Measurements from ENCODE around the gene TENM4. TPM values are rescaled to one million over a fixed set of nuclear protein-coding genes. Genes with fewer than 3 reads are reported as not detected.

TENM4 gene
- total and polyA plus RNA-seq, 11 donors: 0.08 to 6.4 (median 1.0) TPM

DNA sequence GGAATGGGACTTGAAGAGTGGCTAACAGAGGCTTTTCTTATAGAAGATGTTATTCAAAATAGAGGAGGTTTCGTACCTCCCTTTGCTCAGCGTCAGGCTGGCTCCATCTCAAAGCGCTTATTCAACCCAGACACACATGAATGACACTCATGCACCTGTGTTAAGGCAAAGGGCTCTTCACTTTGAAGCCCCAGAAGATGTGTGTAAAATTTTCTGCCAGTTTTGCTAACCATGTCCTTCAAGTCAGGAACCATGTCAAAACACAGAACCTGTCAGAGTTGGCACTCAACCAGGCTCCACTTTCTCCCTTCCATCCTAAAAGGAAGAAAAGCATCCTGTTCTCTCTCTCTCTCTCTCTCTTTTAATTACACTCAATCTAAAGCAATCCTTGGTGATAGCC lies 513.3 kb downstream of the TENM4 start:
- H3K27ac ChIP-seq: no peak overlapping the region
- peaks cover 0 to 11% (median 0%) of the 10 kb centered on the region in 9 donors for H3K27me3 ChIP-seq
- DNase-seq (no peak), ATAC-seq (no peak)
- intact Hi-C loops (cut with DNase I): no loop called here
- H3K4me3 ChIP-seq: no peak overlapping the region
- no peaks in the 10 kb centered on the region for H3K4me1 ChIP-seq
- H3K36me3 ChIP-seq: no peaks in the 10 kb centered on the region
- H3K9me3 ChIP-seq: no peaks in the 10 kb centered on the region
- WGBS, 4 donors: 88 to 90% (median 90%) methylated on average over 3 of the region's 3 CpGs
- TF ChIP-seq, protein P1, sequence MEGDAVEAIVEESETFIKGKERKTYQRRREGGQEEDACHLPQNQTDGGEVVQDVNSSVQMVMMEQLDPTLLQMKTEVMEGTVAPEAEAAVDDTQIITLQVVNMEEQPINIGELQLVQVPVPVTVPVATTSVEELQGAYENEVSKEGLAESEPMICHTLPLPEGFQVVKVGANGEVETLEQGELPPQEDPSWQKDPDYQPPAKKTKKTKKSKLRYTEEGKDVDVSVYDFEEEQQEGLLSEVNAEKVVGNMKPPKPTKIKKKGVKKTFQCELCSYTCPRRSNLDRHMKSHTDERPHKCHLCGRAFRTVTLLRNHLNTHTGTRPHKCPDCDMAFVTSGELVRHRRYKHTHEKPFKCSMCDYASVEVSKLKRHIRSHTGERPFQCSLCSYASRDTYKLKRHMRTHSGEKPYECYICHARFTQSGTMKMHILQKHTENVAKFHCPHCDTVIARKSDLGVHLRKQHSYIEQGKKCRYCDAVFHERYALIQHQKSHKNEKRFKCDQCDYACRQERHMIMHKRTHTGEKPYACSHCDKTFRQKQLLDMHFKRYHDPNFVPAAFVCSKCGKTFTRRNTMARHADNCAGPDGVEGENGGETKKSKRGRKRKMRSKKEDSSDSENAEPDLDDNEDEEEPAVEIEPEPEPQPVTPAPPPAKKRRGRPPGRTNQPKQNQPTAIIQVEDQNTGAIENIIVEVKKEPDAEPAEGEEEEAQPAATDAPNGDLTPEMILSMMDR (IDR thresholded peaks at IDR 0.05): no peak
- no peak for TF ChIP-seq POLR2A (IDR thresholded peaks at IDR 0.05)

DNA sequence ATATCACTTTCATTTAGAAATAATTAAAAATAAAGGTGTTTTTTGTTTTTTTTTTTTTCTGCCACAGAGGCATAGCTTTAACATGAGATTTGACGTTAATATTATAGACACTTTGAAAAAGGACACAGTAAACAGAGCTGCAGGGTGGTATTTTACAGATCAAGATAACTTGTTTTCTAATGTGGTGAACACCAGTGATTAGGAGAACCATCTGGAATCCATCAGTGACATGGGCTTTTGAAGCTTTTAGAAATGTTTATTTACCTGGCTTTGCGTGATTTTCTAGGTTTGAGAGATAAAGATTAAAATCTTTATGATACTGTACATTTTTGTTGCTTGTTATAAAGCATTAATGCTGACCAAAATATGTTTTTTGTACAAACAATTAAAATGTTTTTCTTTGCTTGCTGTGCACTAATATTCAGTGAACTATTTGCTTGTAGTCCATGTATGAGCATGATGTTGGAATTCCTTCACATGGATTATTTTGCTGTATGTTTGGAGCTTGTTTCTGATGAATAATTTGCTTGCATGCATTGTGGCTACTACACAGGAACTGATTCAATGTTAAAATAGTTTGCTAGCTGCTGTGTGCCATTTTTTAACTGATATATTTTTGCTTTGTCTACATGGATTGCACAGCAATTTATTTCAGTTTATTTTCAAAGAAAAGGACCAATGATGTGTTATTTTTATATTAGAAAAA lies 514.0 kb downstream of the TENM4 start:
- H3K36me3 ChIP-seq: no peaks in the 10 kb centered on the region
- ATAC-seq (no peak), DNase-seq (no peak)
- peaks cover 0 to 11% (median 0%) of the 10 kb centered on the region in 9 donors for H3K27me3 ChIP-seq
- 73 to 78% (median 74%) methylated on average over 2 of the region's 2 CpGs for WGBS, 4 donors
- no peak overlapping the region for H3K4me3 ChIP-seq
- H3K27ac ChIP-seq: no peak overlapping the region
- H3K9me3 ChIP-seq: no peaks in the 10 kb centered on the region
- intact Hi-C loops (cut with DNase I): no loop called here
- no peak for TF ChIP-seq POLR2A (IDR thresholded peaks at IDR 0.05)
- TF ChIP-seq, protein P1 (IDR thresholded peaks at IDR 0.05): no peak
- H3K4me1 ChIP-seq: no peaks in the 10 kb centered on the region

DNA sequence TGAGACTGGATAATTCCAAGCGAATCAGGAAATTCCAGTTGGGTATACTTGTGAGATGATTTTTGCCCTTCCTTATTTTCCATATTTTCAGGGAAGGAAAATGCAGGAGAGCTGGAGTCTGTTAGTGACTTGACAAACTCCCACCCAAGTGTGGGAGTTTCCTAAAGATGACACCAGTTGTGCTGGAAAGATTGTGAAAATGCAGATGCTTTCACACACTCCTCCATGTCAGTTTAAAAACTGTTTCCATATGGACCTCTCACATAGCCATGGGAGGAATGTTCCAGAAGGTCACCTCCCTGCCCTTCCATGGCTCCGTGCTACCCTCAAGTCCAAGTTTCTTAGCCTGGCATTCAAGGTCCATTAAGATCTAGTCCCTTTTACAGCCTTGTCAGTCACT lies 515.4 kb downstream of the TENM4 start:
- peaks cover 0 to 11% (median 0%) of the 10 kb centered on the region in 9 donors for H3K27me3 ChIP-seq
- 73 to 88% (median 81%) methylated on average over 2 of the region's 2 CpGs for WGBS, 4 donors
- intact Hi-C loops (cut with DNase I): no loop called here
- H3K4me3 ChIP-seq: no peak overlapping the region
- H3K27ac ChIP-seq: no peak overlapping the region
- DNase-seq (no peak), ATAC-seq (no peak)
- H3K4me1 ChIP-seq: no peaks in the 10 kb centered on the region
- TF ChIP-seq POLR2A (IDR thresholded peaks at IDR 0.05): no peak
- TF ChIP-seq, protein P1 (IDR thresholded peaks at IDR 0.05): no peak
- H3K9me3 ChIP-seq: no peaks in the 10 kb centered on the region
- H3K36me3 ChIP-seq: no peaks in the 10 kb centered on the region

DNA sequence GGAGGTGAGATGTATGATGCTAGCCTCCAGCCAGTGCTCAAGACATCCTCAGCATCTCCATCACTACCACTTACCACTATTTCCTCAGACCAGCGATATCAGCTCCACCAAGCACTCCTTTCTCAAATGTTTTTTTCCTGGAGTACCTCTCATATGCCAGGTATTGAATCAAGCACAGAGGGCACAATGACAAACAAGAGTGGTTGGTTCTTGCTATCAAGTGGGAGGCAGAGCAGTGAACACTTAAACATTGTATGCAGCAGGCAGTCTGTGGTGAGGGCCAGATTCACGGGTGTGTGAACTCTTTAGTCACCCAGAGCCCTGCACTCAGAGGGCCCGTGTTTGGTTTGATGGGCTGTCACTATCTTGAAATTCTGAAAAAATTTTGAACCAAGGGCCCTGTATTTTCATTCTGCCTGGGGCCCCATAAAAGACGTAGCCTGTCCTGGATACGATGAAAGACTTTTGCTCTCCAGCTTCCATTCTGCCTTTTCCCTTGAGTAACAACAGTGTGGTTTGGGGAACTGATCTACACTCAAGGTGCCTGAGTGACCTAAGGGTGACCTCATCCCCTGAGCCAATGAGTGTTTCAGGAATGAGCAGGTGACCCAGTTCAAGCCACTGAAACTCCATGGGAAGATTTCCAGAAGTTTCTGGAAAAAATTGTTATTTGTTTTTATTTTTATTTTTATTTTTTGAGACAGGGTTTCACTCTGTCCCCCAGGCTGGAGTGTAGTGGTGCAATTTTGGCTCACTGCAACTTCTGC lies 517.8 kb downstream of the TENM4 start:
- no peak for ATAC-seq
- WGBS, 4 donors: 90 to 96% (median 90%) methylated on average over 5 of the region's 5 CpGs
- Histone ChIP-seq H3K36me3 (no peaks in the 10 kb centered on the region), H3K4me3 (no peak overlapping the region), H3K9me3 (no peaks in the 10 kb centered on the region), H3K27me3 (peaks cover 0 to 4% (median 0%) of the 10 kb centered on the region in 9 donors), H3K27ac (no peak overlapping the region), H3K4me1 (no peaks in the 10 kb centered on the region)
- intact Hi-C loops (cut with DNase I): no loop called here
- no peak for DNase-seq
- TF ChIP-seq POLR2A (IDR thresholded peaks at IDR 0.05): no peak
- TF ChIP-seq, protein P1 (IDR thresholded peaks at IDR 0.05): no peak

Data from heart left ventricle (tissue), 16 donors.